Liver (tissue), 9 donors: ENCODE data around the gene MAP3K4. TPM values are rescaled to one million over a fixed set of nuclear protein-coding genes. Genes with fewer than 3 reads are reported as not detected.

ENCODE experiments used
- DNase-seq: peaks from one replicate; pipeline ENCODE4 v3.0.0-alpha.2; 2017; ENCODE audit warnings: low spot score
- H3K27ac ChIP-seq, 2 donors: one replicate each; pipeline ENCODE4 v1.7.0; 2013; ENCODE audit warnings: inconsistent platforms in 2 of 2, low read length in 2 of 2, control low read depth in 1 of 2, low read depth in 1 of 2, mild to moderate bottlenecking in 1 of 2
- H3K27me3 ChIP-seq, 4 donors: one replicate each; pipeline versions ENCODE4 v1.6.1 to v1.7.0; 2013; ENCODE audit warnings: low read length in 3 of 4, inconsistent platforms in 1 of 4, mild to moderate bottlenecking in 1 of 4, moderate library complexity in 1 of 4; ENCODE audit not compliant: control insufficient read depth in 4 of 4, insufficient read depth in 4 of 4
- H3K36me3 ChIP-seq, 4 donors: one replicate each; pipeline versions ENCODE4 v1.6.1 to v1.7.0; 2013; ENCODE audit warnings: low read length in 3 of 4, mild to moderate bottlenecking in 3 of 4, low read depth in 1 of 4, moderate library complexity in 1 of 4; ENCODE audit not compliant: control insufficient read depth in 4 of 4, insufficient read depth in 3 of 4
- H3K4me1 ChIP-seq, 4 donors: one replicate each; pipeline versions ENCODE4 v1.6.1 to v1.7.0; 2013; ENCODE audit warnings: low read length in 3 of 4, mild to moderate bottlenecking in 3 of 4, moderate library complexity in 1 of 4; ENCODE audit not compliant: control insufficient read depth in 4 of 4, insufficient read depth in 4 of 4
- H3K4me3 ChIP-seq, 3 donors: one replicate each; pipeline versions ENCODE4 v1.6.1 to v1.7.0; 2013; ENCODE audit warnings: low read length in 3 of 3, control low read depth in 1 of 3, low read depth in 1 of 3, mild to moderate bottlenecking in 1 of 3
- H3K9ac ChIP-seq, 2 donors: one replicate each; pipeline ENCODE4 v1.7.0; 2013; ENCODE audit warnings: low read length in 2 of 2, mild to moderate bottlenecking in 2 of 2, moderate library complexity in 2 of 2, control low read depth in 1 of 2, low read depth in 1 of 2
- H3K9me3 ChIP-seq, 4 donors: one replicate each; pipeline versions ENCODE4 v1.6.1 to v1.7.0; 2013; ENCODE audit warnings: low read length in 3 of 4; ENCODE audit not compliant: control insufficient read depth in 4 of 4
- ATF3 ChIP-seq: IDR thresholded peaks from 2 replicates; pipeline ENCODE4 v1.6.1; 2016; ENCODE audit warnings: antibody characterized with exemption
- EGR1 ChIP-seq, 2 donors: IDR thresholded peaks; 2 replicates each; pipeline ENCODE4 v1.6.1; 2016 to 2018; ENCODE audit warnings: antibody characterized with exemption in 2 of 2, low read depth in 2 of 2
- FOXA1 ChIP-seq: IDR thresholded peaks from 2 replicates; pipeline ENCODE4 v1.6.1; 2016; ENCODE audit warnings: antibody characterized with exemption
- FOXA2 ChIP-seq: IDR thresholded peaks from 2 replicates; pipeline ENCODE4 v1.6.1; 2016; ENCODE audit warnings: antibody characterized with exemption
- GABPA ChIP-seq, 2 donors: IDR thresholded peaks in 1 of 2; conservative IDR thresholded peaks in 1 of 2; 2 replicates each; pipeline ENCODE4 v1.6.1; 2016; ENCODE audit warnings: antibody characterized with exemption in 2 of 2, mild to moderate bottlenecking in 1 of 2, moderate library complexity in 1 of 2
- HNF4A ChIP-seq, 2 donors: conservative IDR thresholded peaks; 2 replicates each; pipeline ENCODE4 v1.6.1; 2016; ENCODE audit warnings: antibody characterized with exemption in 2 of 2, mild to moderate bottlenecking in 2 of 2
- JUND ChIP-seq, 2 donors: IDR thresholded peaks; 2 replicates each; pipeline ENCODE4 v1.6.1; 2016; ENCODE audit warnings: antibody characterized with exemption in 2 of 2
- MAX ChIP-seq: IDR thresholded peaks from 2 replicates; pipeline ENCODE4 v1.6.1; 2016; ENCODE audit warnings: antibody characterized with exemption
- NR2F2 ChIP-seq: IDR thresholded peaks from 2 replicates; pipeline ENCODE4 v1.6.1; 2016; ENCODE audit warnings: antibody characterized with exemption
- RAD21 ChIP-seq, 2 donors: IDR thresholded peaks; 2 replicates each; pipeline ENCODE4 v1.6.1; 2016; ENCODE audit warnings: antibody characterized with exemption in 2 of 2, mild to moderate bottlenecking in 2 of 2
- REST ChIP-seq: IDR thresholded peaks from 2 replicates; pipeline ENCODE4 v1.6.1; 2016; ENCODE audit warnings: antibody characterized with exemption, mild to moderate bottlenecking
- RXRA ChIP-seq, 2 donors: IDR thresholded peaks; 2 replicates each; pipeline ENCODE4 v1.6.1; 2017 to 2018; ENCODE audit warnings: antibody characterized with exemption in 2 of 2, mild to moderate bottlenecking in 1 of 2
- SP1 ChIP-seq: IDR thresholded peaks from 2 replicates; pipeline ENCODE4 v1.6.1; 2018; ENCODE audit warnings: antibody characterized with exemption, mild to moderate bottlenecking
- TAF1 ChIP-seq: conservative IDR thresholded peaks from 2 replicates; pipeline ENCODE4 v1.6.1; 2016; ENCODE audit warnings: antibody characterized with exemption, mild to moderate bottlenecking
- YY1 ChIP-seq: IDR thresholded peaks from 2 replicates; pipeline ENCODE4 v1.6.1; 2016; ENCODE audit warnings: antibody characterized with exemption, mild to moderate bottlenecking
- WGBS: extraction: QIAGEN DNeasy Blood & Tissue Kit; methylation state at CpG from one replicate; pipeline ENCODE4 v1.1.7; 2013; 5-methylcytosine and 5-hydroxymethylcytosine counted together
- polyA plus RNA-seq, 2 donors: library from polyadenylated mRNA; stranded (reverse) in 1 of 2; unstranded in 1 of 2; fragments of 200-250 nt in 1 of 2; fragments of >200 nt in 1 of 2; fragmentation: Nextera tagmentation in 1 of 2; extraction: Ambion mirVana in 1 of 2; gene quantifications; one replicate each; pipeline versions ENCODE4 v1.2.1 to v1.2.3, GENCODE V29; 2013 to 2015
- total RNA-seq, 2 donors: library from RNA; depleted of rRNA; stranded (reverse); fragments of >200 nt; gene quantifications; one replicate each; pipeline ENCODE4 v1.2.3, GENCODE V29; 2014
- TF ChIP-seq, protein P1 (sequence below): IDR thresholded peaks from 2 replicates; pipeline ENCODE4 v1.6.1; 2016; ENCODE audit warnings: antibody characterized with exemption
- donor health status: healthy.
- donor health status: healthy.
- donor health status: healthy.
- donor health status: healthy.
- donor health status: healthy.

MAP3K4 gene
- total and polyA plus RNA-seq, 4 donors: 4.3 to 20.0 (median 11.7) TPM

- TF ChIP-seq RAD21 (IDR thresholded peaks at IDR 0.05): no peak
- H3K36me3 ChIP-seq: no peaks in the 10 kb centered on the region
- H3K27ac ChIP-seq: no peak overlapping the region
- 86% methylated on average over 28 of the region's 28 CpGs for WGBS
- H3K4me1 ChIP-seq: peaks cover 0 to 5% (median 0%) of the 10 kb centered on the region in 4 donors
- DNase-seq: peak; percentile 82
- no peaks in the 10 kb centered on the region for H3K27me3 ChIP-seq
- H3K9me3 ChIP-seq: no peaks in the 10 kb centered on the region
- H3K9ac ChIP-seq: no peak overlapping the region
- H3K4me3 ChIP-seq: no peak overlapping the region
Measured at GRCh38 chr6:161139766-161140553, 148.4 kb downstream of the MAP3K4 start.

GRCh38 chr6:161140554-161140875 lies 148.9 kb downstream of the MAP3K4 start:
- Histone ChIP-seq H3K36me3 (no peaks in the 10 kb centered on the region), H3K4me1 (peaks cover 0 to 5% (median 0%) of the 10 kb centered on the region in 4 donors), H3K27ac (no peak overlapping the region), H3K4me3 (no peak overlapping the region), H3K9me3 (no peaks in the 10 kb centered on the region), H3K27me3 (no peaks in the 10 kb centered on the region), H3K9ac (no peak overlapping the region)
- TF ChIP-seq RXRA (IDR thresholded peaks at IDR 0.05) (no peak), FOXA2 (no peak), YY1 (no peak), EGR1 (IDR thresholded peaks at IDR 0.05; ENCODE audit: low read depth in 2 of 2) (no peak), RAD21 (IDR thresholded peaks at IDR 0.05) (no peak), GABPA (IDR thresholded peaks at IDR 0.05 in 1 of 2, conservative IDR thresholded peaks at IDR 0.05 in 1 of 2) (no peak), NR2F2 (no peak), JUND (IDR thresholded peaks at IDR 0.05) (no peak), HNF4A (conservative IDR thresholded peaks at IDR 0.05) (no peak)
- no peak for DNase-seq
- 97% methylated on average over 10 of the region's 10 CpGs for WGBS

DNA sequence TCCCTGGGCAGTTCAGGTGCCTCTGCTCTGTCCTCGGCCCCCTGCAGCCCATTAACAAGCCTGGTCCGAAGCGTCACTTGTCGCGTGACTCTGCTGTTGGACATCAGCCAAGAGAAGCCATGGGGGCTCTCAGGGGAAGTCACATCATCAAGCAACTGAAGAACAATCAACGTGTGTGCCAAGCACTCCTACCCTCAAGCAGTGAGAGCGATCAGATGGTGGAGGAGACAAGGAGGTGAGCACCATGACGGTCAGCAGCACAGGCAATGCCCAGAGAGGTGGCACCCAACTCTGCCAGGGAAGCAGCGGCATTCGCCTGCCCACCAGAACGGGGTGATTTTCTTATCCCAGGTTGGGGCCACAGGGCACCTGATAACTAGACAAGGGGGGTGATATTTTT lies 149.6 kb downstream of the MAP3K4 start:
- Histone ChIP-seq H3K27me3 (no peaks in the 10 kb centered on the region), H3K36me3 (no peaks in the 10 kb centered on the region), H3K4me3 (no peak overlapping the region), H3K9me3 (no peaks in the 10 kb centered on the region), H3K9ac (no peak overlapping the region), H3K27ac (no peak overlapping the region), H3K4me1 (peaks cover 0 to 5% (median 0%) of the 10 kb centered on the region in 4 donors)
- DNase-seq: no peak
- WGBS: 90% methylated on average over 11 of the region's 11 CpGs
- no peak for TF ChIP-seq FOXA2
- no peak for TF ChIP-seq YY1
- TF ChIP-seq JUND (IDR thresholded peaks at IDR 0.05): no peak
- TF ChIP-seq MAX: no peak
- no peak for TF ChIP-seq TAF1
- no peak for TF ChIP-seq RAD21 (IDR thresholded peaks at IDR 0.05)
- TF ChIP-seq GABPA (IDR thresholded peaks at IDR 0.05 in 1 of 2, conservative IDR thresholded peaks at IDR 0.05 in 1 of 2): no peak
- TF ChIP-seq SP1: no peak
- TF ChIP-seq HNF4A (conservative IDR thresholded peaks at IDR 0.05): no peak
- TF ChIP-seq NR2F2: no peak
- no peak for TF ChIP-seq RXRA (IDR thresholded peaks at IDR 0.05)
- TF ChIP-seq ATF3: no peak

DNA sequence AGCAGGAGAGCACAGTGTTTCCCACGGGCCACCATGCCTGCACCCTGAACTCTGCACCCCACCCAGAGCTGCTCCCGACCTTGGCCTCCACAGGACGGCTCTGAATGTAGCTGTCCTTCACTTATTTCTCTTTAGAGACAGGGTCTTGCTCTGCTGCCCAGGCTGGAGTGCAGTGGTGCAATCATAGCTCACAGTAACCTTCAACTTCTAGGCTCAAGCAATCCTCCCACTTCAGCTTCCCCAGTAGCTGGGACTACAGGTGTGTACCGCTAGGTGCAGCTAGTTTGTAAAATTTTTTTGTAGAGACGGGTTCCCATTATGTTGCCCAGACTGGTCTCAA lies 151.4 kb downstream of the MAP3K4 start:
- Histone ChIP-seq H3K4me3 (no peak overlapping the region), H3K27ac (no peak overlapping the region), H3K36me3 (no peaks in the 10 kb centered on the region), H3K4me1 (peaks cover 0 to 5% (median 0%) of the 10 kb centered on the region in 4 donors), H3K27me3 (no peaks in the 10 kb centered on the region), H3K9ac (no peak overlapping the region), H3K9me3 (no peaks in the 10 kb centered on the region)
- 96% methylated on average over 5 of the region's 5 CpGs for WGBS
- DNase-seq: no peak
- TF ChIP-seq HNF4A (conservative IDR thresholded peaks at IDR 0.05): no peak
- TF ChIP-seq RAD21 (IDR thresholded peaks at IDR 0.05): no peak
- TF ChIP-seq REST: no peak
- no peak for TF ChIP-seq ATF3
- TF ChIP-seq, protein P1, sequence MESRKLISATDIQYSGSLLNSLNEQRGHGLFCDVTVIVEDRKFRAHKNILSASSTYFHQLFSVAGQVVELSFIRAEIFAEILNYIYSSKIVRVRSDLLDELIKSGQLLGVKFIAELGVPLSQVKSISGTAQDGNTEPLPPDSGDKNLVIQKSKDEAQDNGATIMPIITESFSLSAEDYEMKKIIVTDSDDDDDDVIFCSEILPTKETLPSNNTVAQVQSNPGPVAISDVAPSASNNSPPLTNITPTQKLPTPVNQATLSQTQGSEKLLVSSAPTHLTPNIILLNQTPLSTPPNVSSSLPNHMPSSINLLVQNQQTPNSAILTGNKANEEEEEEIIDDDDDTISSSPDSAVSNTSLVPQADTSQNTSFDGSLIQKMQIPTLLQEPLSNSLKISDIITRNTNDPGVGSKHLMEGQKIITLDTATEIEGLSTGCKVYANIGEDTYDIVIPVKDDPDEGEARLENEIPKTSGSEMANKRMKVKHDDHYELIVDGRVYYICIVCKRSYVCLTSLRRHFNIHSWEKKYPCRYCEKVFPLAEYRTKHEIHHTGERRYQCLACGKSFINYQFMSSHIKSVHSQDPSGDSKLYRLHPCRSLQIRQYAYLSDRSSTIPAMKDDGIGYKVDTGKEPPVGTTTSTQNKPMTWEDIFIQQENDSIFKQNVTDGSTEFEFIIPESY: no peak
- TF ChIP-seq SP1: no peak
- TF ChIP-seq FOXA1: no peak
- TF ChIP-seq MAX: no peak
- TF ChIP-seq YY1: no peak
- TF ChIP-seq RXRA (IDR thresholded peaks at IDR 0.05): no peak
- no peak for TF ChIP-seq EGR1 (IDR thresholded peaks at IDR 0.05; ENCODE audit: low read depth in 2 of 2)
